HG03066 (cell line): ENCODE results near the gene MPP1.

Source experiments
- ATAC-seq: cut with Tn5 transposase; IDR thresholded peaks from one replicate; pipeline ENCODE4 v1.9.1; 2021; ENCODE audit warnings: low read depth; ENCODE audit not compliant: unreplicated experiment

Gene MPP1

GRCh38 chrX:154776753-154777152 is 28.5 kb downstream of the MPP1 start:
- ATAC-seq = no peak

- ATAC-seq = no peak
These were observed 29.6 kb downstream of the MPP1 start for GRCh38 chrX:154775419-154776349.

- no peak for ATAC-seq
These were observed 30.7 kb downstream of the MPP1 start for GRCh38 chrX:154774622-154775021.

GRCh38 chrX:154762537-154763296 is 42.6 kb downstream of the MPP1 start, which contains the start of gene DKC1:
Gene DKC1 (plus strand): TSS chrX:154762864. CDS start chrX:154762966, 102 bp downstream.
- ATAC-seq = peak; percentile 84

- no peak for ATAC-seq
These were observed 43.2 kb downstream of the MPP1 start for GRCh38 chrX:154761977-154762536.

- ATAC-seq = no peak
These were observed 46.6 kb downstream of the MPP1 start for GRCh38 chrX:154758696-154759095.

- ATAC-seq = no peak
These were observed 53.5 kb downstream of the MPP1 start for GRCh38 chrX:154751669-154752271.

- no peak for ATAC-seq
These were observed 54.0 kb downstream of the MPP1 start for GRCh38 chrX:154751203-154751668.

GRCh38 chrX:154750301-154751202 is 54.7 kb downstream of the MPP1 start, which contains the start of gene GAB3:
Gene GAB3 (minus strand): TSS chrX:154751077. CDS start chrX:154751025, 52 bp downstream.
- ATAC-seq = peak; percentile 62

- ATAC-seq = no peak
These were observed 55.4 kb downstream of the MPP1 start for GRCh38 chrX:154749856-154750255.

GRCh38 chrX:154748712-154749339 is 56.5 kb downstream of the MPP1 start:
- no peak for ATAC-seq

- ATAC-seq = no peak
These were observed 62.7 kb downstream of the MPP1 start for GRCh38 chrX:154742613-154743012.

- no peak for ATAC-seq
These were observed 65.3 kb downstream of the MPP1 start for GRCh38 chrX:154739952-154740465.

GRCh38 chrX:154738011-154738738 is 67.1 kb downstream of the MPP1 start:
- no peak for ATAC-seq

- ATAC-seq = no peak
These were observed 68.1 kb downstream of the MPP1 start for GRCh38 chrX:154737136-154737535.

GRCh38 chrX:154735695-154736393 is 69.4 kb downstream of the MPP1 start:
- ATAC-seq = no peak

GRCh38 chrX:154734061-154734781 is 71.1 kb downstream of the MPP1 start:
- peak; percentile 73 for ATAC-seq
